HG02642 (cell line): ENCODE results near the gene CYLD.

Experiments used
- ATAC-seq: cut with Tn5 transposase; IDR thresholded peaks from one replicate; pipeline ENCODE4 v1.9.1; 2021; ENCODE audit warnings: mild to moderate bottlenecking; ENCODE audit not compliant: unreplicated experiment, poor library complexity

The CYLD gene

GRCh38 chr16:50736448-50736847 lies 5.4 kb upstream of the CYLD start:
- no peak for ATAC-seq

GRCh38 chr16:50737420-50737959 lies 4.4 kb upstream of the CYLD start:
- ATAC-seq = no peak

GRCh38 chr16:50739031-50739430 lies 2.9 kb upstream of the CYLD start:
- no peak for ATAC-seq

- no peak for ATAC-seq
These were observed 1.1 kb upstream of the CYLD start for GRCh38 chr16:50740736-50741135.

GRCh38 chr16:50741225-50741780 lies 583 bp upstream of the CYLD start:
- no peak for ATAC-seq

GRCh38 chr16:50742576-50743200 lies 802 bp downstream of the CYLD start:
- ATAC-seq = peak; percentile 8

- ATAC-seq = no peak
These were observed 1.8 kb downstream of the CYLD start for GRCh38 chr16:50743581-50744225.

- ATAC-seq = no peak
These were observed 3.0 kb downstream of the CYLD start for GRCh38 chr16:50744881-50745280.

GRCh38 chr16:50745940-50746339 lies 4.1 kb downstream of the CYLD start:
- ATAC-seq = no peak

- peak; percentile 43 for ATAC-seq
These were observed 5.5 kb downstream of the CYLD start for GRCh38 chr16:50747207-50747956.

GRCh38 chr16:50751528-50751927 lies 9.6 kb downstream of the CYLD start:
- ATAC-seq = no peak

- ATAC-seq = no peak
These were observed 10.8 kb downstream of the CYLD start for GRCh38 chr16:50752471-50753235.

GRCh38 chr16:50756473-50756872 lies 14.6 kb downstream of the CYLD start:
- ATAC-seq = no peak

GRCh38 chr16:50761267-50761666 lies 19.4 kb downstream of the CYLD start:
- no peak for ATAC-seq

GRCh38 chr16:50762241-50762640 lies 20.4 kb downstream of the CYLD start:
- no peak for ATAC-seq

- ATAC-seq = no peak
These were observed 21.3 kb downstream of the CYLD start for GRCh38 chr16:50763211-50763610.

- ATAC-seq = no peak
These were observed 23.4 kb downstream of the CYLD start for GRCh38 chr16:50765260-50765659.

- ATAC-seq = no peak
These were observed 24.0 kb downstream of the CYLD start for GRCh38 chr16:50765861-50766260.

- ATAC-seq = no peak
These were observed 25.3 kb downstream of the CYLD start for GRCh38 chr16:50767197-50767596.

- ATAC-seq = no peak
These were observed 29.5 kb downstream of the CYLD start for GRCh38 chr16:50771366-50771765.
